Astrocyte of the cerebellum (primary cell): ENCODE data around the gene CRY2.
A peak's percentile ranks its signal among the peaks of the same experiment; 100 is the strongest.

Experiments used
- DNase-seq: peaks from one replicate; pipeline ENCODE4 v3.0.0-alpha.2; 2011; ENCODE audit warnings: low read depth
- H3K4me3 ChIP-seq: 2 replicates; pipeline ENCODE4 v1.5.1; 2011; ENCODE audit warnings: mild to moderate bottlenecking, low read depth, low read length, moderate library complexity
- CTCF ChIP-seq: IDR thresholded peaks from 2 replicates; pipeline ENCODE4 v1.5.1; 2012; ENCODE audit warnings: low read length, low read depth, moderate library complexity, mild to moderate bottlenecking; ENCODE audit errors: missing control alignments
- in situ Hi-C: cut with HindIII; loops from 2 replicates; pipeline ENCODE4 v1.10.0; 2017; ENCODE audit warnings: low sequenced_read_pairs

The CRY2 gene

DNA sequence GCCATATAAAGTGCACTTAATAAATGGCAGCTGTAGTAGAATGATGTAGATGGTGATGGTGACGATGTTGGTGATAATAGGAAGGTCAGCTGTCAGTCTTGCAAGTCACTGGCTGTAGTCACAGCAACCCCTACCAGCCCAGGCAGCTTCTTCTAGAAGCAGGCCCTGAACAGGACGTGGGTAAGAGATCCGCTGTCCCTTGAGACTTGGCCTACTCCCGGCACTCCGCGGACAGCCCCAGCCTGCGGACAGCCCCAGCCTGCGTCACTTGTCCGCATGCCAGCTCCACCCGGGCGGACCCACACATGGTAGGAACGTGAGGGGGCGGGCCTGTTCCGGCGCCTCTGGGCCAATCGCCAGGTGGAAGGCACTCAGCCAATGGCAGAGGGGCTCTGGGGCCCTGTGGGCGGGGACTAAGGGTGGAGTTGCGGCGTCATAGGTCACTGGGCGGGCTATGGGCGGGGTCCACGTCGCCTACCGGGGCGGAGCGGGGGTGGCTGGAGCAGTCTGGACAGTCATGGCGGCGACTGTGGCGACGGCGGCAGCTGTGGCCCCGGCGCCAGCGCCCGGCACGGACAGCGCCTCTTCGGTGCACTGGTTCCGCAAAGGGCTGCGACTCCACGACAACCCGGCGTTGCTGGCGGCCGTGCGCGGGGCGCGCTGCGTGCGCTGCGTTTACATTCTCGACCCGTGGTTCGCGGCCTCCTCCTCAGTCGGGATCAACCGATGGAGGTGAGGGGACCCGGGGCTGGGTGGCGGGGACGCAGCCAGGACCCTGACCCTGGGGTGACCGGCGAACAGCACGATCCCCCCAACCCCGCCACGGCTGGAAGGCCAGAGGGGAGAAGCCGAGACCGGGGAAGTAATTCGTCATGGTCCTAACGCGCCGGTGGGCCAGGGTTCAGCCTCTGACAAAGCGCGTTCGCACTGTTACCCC lies at the start of gene CRY2:
Gene CRY2, plus strand, starts transcription at position 502 of the 937 bp plus-strand sequence. Its CDS starts 16 bp downstream, at position 518.
- in situ Hi-C loops: no loop called here
- TF ChIP-seq CTCF: no peak
- peak within 1 kb of the TSS; percentile 58 for H3K4me3 ChIP-seq
- DNase-seq: peak; percentile 95

DNA sequence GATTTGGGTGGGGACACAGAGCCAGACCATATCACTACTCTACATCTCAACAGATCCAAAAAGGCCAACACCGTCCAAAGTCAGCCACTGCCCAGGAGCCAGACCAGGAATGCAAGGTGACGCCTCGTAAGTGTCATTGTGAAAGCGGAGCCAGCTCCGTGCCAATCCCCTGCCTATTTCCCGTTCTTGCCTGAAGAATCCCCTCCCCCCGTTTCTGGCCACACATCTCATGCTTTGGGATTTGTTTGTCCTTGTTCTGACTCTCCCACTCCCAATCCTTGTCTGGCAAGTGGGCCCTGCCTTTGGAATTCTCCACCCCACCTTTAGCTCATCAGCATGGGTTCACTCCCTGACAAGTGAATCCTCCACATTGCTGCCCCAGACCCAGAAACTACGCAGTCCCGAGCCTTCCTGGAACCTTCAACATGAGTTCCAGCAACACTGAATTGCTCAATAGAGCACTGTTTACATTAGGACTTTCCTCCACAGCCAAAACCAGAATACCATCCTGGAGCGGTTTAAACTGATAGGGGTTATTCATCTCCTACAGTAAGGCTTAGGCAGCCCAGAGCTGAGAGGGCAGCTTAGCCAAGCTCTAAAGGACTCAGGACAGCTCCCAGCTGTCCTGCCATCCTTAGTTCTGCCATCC lies 48.4 kb upstream of the CRY2 start:
- no peak overlapping the region for H3K4me3 ChIP-seq
- DNase-seq: no peak
- no peak for TF ChIP-seq CTCF
- in situ Hi-C loops: no loop called here

DNA sequence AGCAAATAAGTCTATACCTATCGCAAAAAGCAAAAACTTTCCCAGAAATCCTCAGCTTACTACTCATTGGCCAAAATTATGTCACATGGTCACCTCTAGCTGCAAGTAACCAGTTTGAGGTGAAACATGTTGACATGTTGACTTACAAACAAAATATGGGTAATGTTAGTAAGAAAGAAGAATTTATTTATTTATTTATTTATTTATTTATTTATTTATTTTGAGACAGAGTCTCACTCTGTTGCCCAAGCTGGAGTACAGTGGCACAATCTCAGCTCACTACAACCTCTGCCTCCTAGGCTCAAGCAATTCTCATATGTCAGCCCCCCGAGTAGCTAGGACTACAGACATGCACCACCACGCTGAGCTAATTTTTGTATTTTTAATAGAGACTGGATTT lies 47.7 kb upstream of the CRY2 start:
- no peak for TF ChIP-seq CTCF
- in situ Hi-C loops: no loop called here
- no peak overlapping the region for H3K4me3 ChIP-seq
- no peak for DNase-seq

DNA sequence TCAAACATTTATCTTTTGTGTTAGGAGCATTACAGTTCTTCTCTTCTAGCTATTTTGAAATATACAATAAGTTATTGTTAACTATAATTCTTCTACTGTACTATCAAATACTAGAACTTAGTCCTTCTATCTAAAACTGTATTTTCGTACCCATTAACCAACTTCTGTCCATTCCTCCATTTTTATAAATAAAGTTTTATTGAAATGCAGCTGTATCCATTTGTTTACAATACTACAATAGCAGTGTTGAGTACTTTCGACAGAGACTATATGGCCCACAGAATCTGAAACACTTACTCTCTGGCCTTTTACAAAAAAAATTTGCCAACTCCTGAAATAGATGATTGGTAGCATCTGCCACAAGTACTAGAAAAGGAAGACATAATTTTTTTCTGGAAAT lies 47.0 kb upstream of the CRY2 start:
- in situ Hi-C loops: no loop called here
- TF ChIP-seq CTCF: no peak
- no peak overlapping the region for H3K4me3 ChIP-seq
- DNase-seq: no peak

- no peak for DNase-seq
- no peak overlapping the region for H3K4me3 ChIP-seq
- TF ChIP-seq CTCF: no peak
- in situ Hi-C loops: no loop called here
Measured at GRCh38 chr11:45801723-45802315, 45.5 kb upstream of the CRY2 start.

- no peak for TF ChIP-seq CTCF
- no peak overlapping the region for H3K4me3 ChIP-seq
- in situ Hi-C loops: no loop called here
- no peak for DNase-seq
Measured at GRCh38 chr11:45802531-45803317, 44.6 kb upstream of the CRY2 start.
